Endothelial cell of umbilical vein (primary cell): ENCODE measurements around the gene IQGAP1. TPM values are rescaled to one million over a fixed set of nuclear protein-coding genes. Genes with fewer than 3 reads are reported as not detected.
A peak's percentile ranks its signal among the peaks of the same experiment; 100 is the strongest.

Experiments used
- BruUV-seq: library from RNA; stranded (reverse); fragments of 400-500 nt; replicated peaks from 2 replicates; lab custom pipeline; 2021; lab: Mats Ljungman, UMichigan
- CTCF ChIA-PET: fragments of 300-600, 350-600 bp; sonication (Branson Sonifier 250); formaldehyde crosslinking; loops from one replicate; lab custom pipeline; 2021; ENCODE audit warnings: antibody characterized with exemption, inconsistent platforms; lab: Charles Lee
- POLR2A ChIA-PET: fragments of 300-600, 350-600 bp; sonication (Branson Sonifier 250); formaldehyde crosslinking; loops from one replicate; lab custom pipeline; 2021; ENCODE audit warnings: antibody characterized with exemption, inconsistent platforms; lab: Charles Lee
- DNase-seq: peaks from one replicate; pipeline ENCODE4 v3.0.0-alpha.2; 2011; ENCODE audit warnings: low read depth, low spot score
- FAIRE-seq: peaks from 2 replicates; lab custom pipeline; 2011; peaks lifted over from hg19 to GRCh38; lab: Jason Lieb, UNC
- H2AFZ ChIP-seq: 2 replicates; pipeline ENCODE4 v1.6.0; 2012; ENCODE audit warnings: low read depth, low read length, control low read depth, inconsistent platforms
- H3K27ac ChIP-seq: 2 replicates; pipeline ENCODE4 v1.5.1; 2011; ENCODE audit warnings: low read depth, mild to moderate bottlenecking, control low read depth, low read length, moderate library complexity; ENCODE audit not compliant: insufficient read depth
- H3K27me3 ChIP-seq, 2 experiments: 2 replicates each; pipeline versions ENCODE4 v1.6.0 to v1.6.1; 2011; ENCODE audit warnings: low read length in 2 of 2, mixed read lengths in 1 of 2; ENCODE audit not compliant: control insufficient read depth in 2 of 2, insufficient read depth in 2 of 2
- H3K36me3 ChIP-seq, 2 experiments: 2 replicates in 1 of 2; 3 replicates in 1 of 2; pipeline ENCODE4 v1.5.1; 2011; ENCODE audit warnings: low read length in 2 of 2, mild to moderate bottlenecking in 1 of 2, moderate library complexity in 1 of 2; ENCODE audit not compliant: control insufficient read depth in 2 of 2, insufficient read depth in 2 of 2; ENCODE audit errors: extremely low read depth in 1 of 2
- H3K4me1 ChIP-seq: 3 replicates; pipeline ENCODE4 v1.5.1; 2011; ENCODE audit warnings: mild to moderate bottlenecking, low read length; ENCODE audit not compliant: control insufficient read depth, insufficient read depth; ENCODE audit errors: extremely low read depth
- H3K4me2 ChIP-seq: 2 replicates; pipeline ENCODE4 v1.6.1; 2011; ENCODE audit warnings: low read length, control low read depth, mixed read lengths; ENCODE audit not compliant: insufficient read depth
- H3K4me3 ChIP-seq, 3 experiments: fragments of 200-600 bp in 1 of 3; sonication (generic), shearing (Covaris generic) in 1 of 3; replicated peaks in 1 of 3; 2 replicates each; pipeline ENCODE4 v1.5.1; 2011 to 2016; ENCODE audit warnings: control low read depth in 3 of 3, low read length in 3 of 3, mild to moderate bottlenecking in 2 of 3, inconsistent platforms in 1 of 3, low read depth in 1 of 3, moderate library complexity in 1 of 3; ENCODE audit not compliant: insufficient read depth in 1 of 3
- H3K79me2 ChIP-seq: 2 replicates; pipeline ENCODE4 v1.6.0; 2012; ENCODE audit warnings: low read length, inconsistent platforms; ENCODE audit not compliant: control insufficient read depth, insufficient read depth
- H3K9ac ChIP-seq: replicated peaks from 2 replicates; pipeline ENCODE3; 2011; ENCODE audit warnings: low read length, control low read depth; ENCODE audit not compliant: insufficient read depth; ENCODE audit errors: extremely low read depth
- H3K9me1 ChIP-seq: replicated peaks from 3 replicates; pipeline ENCODE4 v1.6.0; 2011; ENCODE audit warnings: mild to moderate bottlenecking, low read length; ENCODE audit not compliant: control insufficient read depth, insufficient read depth; ENCODE audit errors: extremely low read depth
- H3K9me3 ChIP-seq: replicated peaks from 2 replicates; pipeline ENCODE4 v1.5.1; 2012; ENCODE audit warnings: low read length, inconsistent platforms; ENCODE audit not compliant: control insufficient read depth, insufficient read depth
- H4K20me1 ChIP-seq: replicated peaks from 2 replicates; pipeline ENCODE3; 2011; ENCODE audit warnings: mild to moderate bottlenecking, low read length; ENCODE audit not compliant: control insufficient read depth, insufficient read depth; ENCODE audit errors: extremely low read depth
- EZH2 ChIP-seq: IDR thresholded peaks from 2 replicates; pipeline ENCODE4 v1.6.1; 2012; ENCODE audit warnings: borderline replicate concordance, low read depth, mild to moderate bottlenecking, moderate library complexity, low read length, inconsistent platforms; ENCODE audit not compliant: severe bottlenecking
- FOS ChIP-seq: IDR thresholded peaks from 2 replicates; pipeline ENCODE4 v1.6.1; 2011; ENCODE audit warnings: mild to moderate bottlenecking, low read length, moderate library complexity, borderline replicate concordance; ENCODE audit not compliant: insufficient read depth
- GATA2 ChIP-seq: IDR thresholded peaks from 2 replicates; pipeline ENCODE4 v1.7.0; 2011; ENCODE audit warnings: low read depth, mild to moderate bottlenecking, moderate library complexity, mixed read lengths, low read length; ENCODE audit not compliant: insufficient read length, insufficient read depth
- JUN ChIP-seq: IDR thresholded peaks from 2 replicates; pipeline ENCODE4 v1.6.1; 2011; ENCODE audit warnings: borderline replicate concordance, low read depth; ENCODE audit not compliant: insufficient read length, insufficient read depth
- MYC ChIP-seq: IDR thresholded peaks from one replicate; pipeline ENCODE4 v1.6.1; 2011; ENCODE audit warnings: mild to moderate bottlenecking, low read depth, low read length
- POLR2A ChIP-seq: IDR thresholded peaks from 2 replicates; pipeline ENCODE4 v1.6.1; 2012; ENCODE audit warnings: low read depth, mild to moderate bottlenecking, control low read depth, low read length
- POLR2AphosphoS5 ChIP-seq: IDR thresholded peaks from 2 replicates; pipeline ENCODE4 v1.6.1; 2012; ENCODE audit warnings: low read depth, mild to moderate bottlenecking, control low read depth, low read length, moderate library complexity; ENCODE audit not compliant: insufficient read depth
- dilution Hi-C: fragments of 300-500 bp; cut with MboI; formaldehyde crosslinking; loops from one replicate; pipeline ENCODE4 v1.15.0; 2019; ENCODE audit warnings: low sequenced_read_pairs; ENCODE audit not compliant: extremely low pct_ligation_motif_present
- intact Hi-C: fragments of 100-400 bp; cut with micrococcal nuclease; formaldehyde crosslinking; loops from one replicate; pipeline ENCODE4 v1.10.0; 2022
- polyA plus RNA-seq, 4 experiments: library from polyadenylated mRNA; depleted of rRNA in 3 of 4; stranded (reverse) in 3 of 4; unstranded in 1 of 4; fragments of >200 nt; gene quantifications; 2 replicates each; pipeline versions ENCODE4 v1.2.1 to v1.2.3, GENCODE V29; 2011 to 2012; ENCODE audit warnings: missing spikeins in 1 of 4
- total RNA-seq: library from RNA; stranded (reverse); gene quantifications from 2 replicates; pipeline ENCODE4 v1.2.3, GENCODE V29; 2021
- TF ChIP-seq, protein P1 (sequence below): IDR thresholded peaks from 2 replicates; pipeline ENCODE4 v1.6.1; 2011; ENCODE audit not compliant: insufficient read depth, insufficient read length
- TF ChIP-seq, protein P2 (sequence below), 2 donors: IDR thresholded peaks; 1 replicate in 1 of 2; 2 replicates in 1 of 2; pipeline ENCODE4 v1.5.1; 2011; ENCODE audit warnings: low read length in 2 of 2, mild to moderate bottlenecking in 2 of 2, moderate library complexity in 2 of 2, control low read depth in 1 of 2, inconsistent platforms in 1 of 2, low read depth in 1 of 2; ENCODE audit not compliant: insufficient read depth in 1 of 2; ENCODE audit errors: extremely low read depth in 1 of 2

Gene IQGAP1
- total and polyA plus RNA-seq, 2 donors (not counting 3 experiments of a cell fraction or from before 2014, with no cell fraction given), result 82.2 to 258 TPM

DNA sequence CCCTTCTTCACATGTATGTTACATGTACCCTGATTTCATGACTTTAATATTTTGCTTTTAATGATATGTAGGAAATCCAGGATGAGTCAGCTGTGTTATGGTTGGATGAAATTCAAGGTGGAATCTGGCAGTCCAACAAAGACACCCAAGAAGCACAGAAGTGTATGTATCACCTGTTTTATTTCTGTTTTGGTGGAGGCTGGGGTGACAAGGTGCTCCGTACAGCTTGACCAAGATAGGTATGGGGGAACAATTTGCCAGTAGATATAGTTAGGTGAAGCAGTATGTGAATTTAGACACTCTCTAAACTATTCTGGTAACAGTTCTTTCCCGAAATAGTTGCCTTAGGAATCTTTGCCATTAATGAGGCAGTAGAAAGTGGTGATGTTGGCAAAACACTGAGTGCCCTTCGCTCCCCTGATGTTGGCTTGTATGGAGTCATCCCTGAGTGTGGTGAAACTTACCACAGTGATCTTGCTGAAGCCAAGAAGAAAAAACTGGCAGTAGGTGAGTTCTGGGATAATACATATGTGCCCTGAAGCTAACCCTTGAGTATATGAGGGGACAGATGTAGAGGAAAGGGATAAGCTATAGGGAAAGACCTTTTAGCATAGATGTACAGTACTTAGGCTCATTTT is 78.0 kb downstream of the IQGAP1 start:
- H3K79me2 ChIP-seq, result peaks cover 7% of the 10 kb centered on the region
- DNase-seq (peak; percentile 51), FAIRE-seq (no peak)
- H3K27ac ChIP-seq, result no peak overlapping the region
- H2AFZ ChIP-seq, result no peak overlapping the region
- no peaks in the 10 kb centered on the region for H3K27me3 ChIP-seq
- ChIA-PET POLR2A (no interaction called here), CTCF (interaction anchor here (0.9 to 8.1 kb wide), 5 partner anchors 13 to 164 kb away, joined by 3 to 45 read pairs (median 7); no protein-coding TSS in a partner anchor)
- H3K4me3 ChIP-seq, result no peak overlapping the region
- intact Hi-C loops, result loop anchor here (1.0 kb wide), 1 partner anchor 78 kb away; the partner anchor contains the start of gene IQGAP1
- H3K4me1 ChIP-seq, result peaks cover 39% of the 10 kb centered on the region
- H3K4me2 ChIP-seq, result no peak overlapping the region
- peaks cover 5% of the 10 kb centered on the region for H4K20me1 ChIP-seq
- no peak for TF ChIP-seq GATA2
- TF ChIP-seq, protein P1, sequence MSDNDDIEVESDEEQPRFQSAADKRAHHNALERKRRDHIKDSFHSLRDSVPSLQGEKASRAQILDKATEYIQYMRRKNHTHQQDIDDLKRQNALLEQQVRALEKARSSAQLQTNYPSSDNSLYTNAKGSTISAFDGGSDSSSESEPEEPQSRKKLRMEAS, result no peak
- peak; percentile 58 for TF ChIP-seq FOS
- TF ChIP-seq JUN, result no peak
- TF ChIP-seq POLR2A, result no peak
- no peaks in the 10 kb centered on the region for H3K9me3 ChIP-seq
- H3K36me3 ChIP-seq, result peaks cover under 1 to 25% of the 10 kb centered on the region in 2 experiments
- dilution Hi-C loops, result no loop called here
- no peak overlapping the region for H3K9ac ChIP-seq
- H3K9me1 ChIP-seq, result no peaks in the 10 kb centered on the region
- no TSS peak for BruUV-seq

DNA sequence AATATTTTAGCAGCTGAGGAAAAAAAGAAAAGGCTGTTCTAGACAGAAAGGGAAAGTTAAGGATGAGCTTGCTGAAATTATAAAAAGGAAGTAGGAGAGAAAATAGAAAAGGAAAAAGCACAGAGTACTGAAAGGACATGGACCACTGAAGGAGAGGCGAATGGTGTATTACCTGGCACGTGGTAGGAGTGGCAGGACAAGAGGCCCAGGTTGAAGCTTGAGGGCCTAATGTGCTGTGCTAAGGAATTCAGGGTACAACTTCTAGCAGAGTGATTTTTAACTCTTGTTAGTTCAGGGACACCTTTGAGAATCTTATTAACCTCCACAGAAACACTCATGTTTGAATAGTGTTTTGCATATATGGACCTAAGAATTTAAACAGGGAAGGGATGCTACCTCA is 81.7 kb downstream of the IQGAP1 start:
- H3K9ac ChIP-seq, result no peak overlapping the region
- no peak overlapping the region for H3K4me3 ChIP-seq
- H3K36me3 ChIP-seq, result peaks cover 19 to 41% of the 10 kb centered on the region in 2 experiments
- ChIA-PET POLR2A (no interaction called here), CTCF (interaction anchor here (1.1 to 8.1 kb wide), 4 partner anchors 9 to 149 kb away, joined by 3 to 45 read pairs (median 6); no protein-coding TSS in a partner anchor)
- TF ChIP-seq POLR2AphosphoS5 (no peak), GATA2 (no peak), MYC (no peak), FOS (no peak), EZH2 (no peak), POLR2A (no peak)
- TF ChIP-seq, protein P1, result no peak
- TF ChIP-seq, protein P2, sequence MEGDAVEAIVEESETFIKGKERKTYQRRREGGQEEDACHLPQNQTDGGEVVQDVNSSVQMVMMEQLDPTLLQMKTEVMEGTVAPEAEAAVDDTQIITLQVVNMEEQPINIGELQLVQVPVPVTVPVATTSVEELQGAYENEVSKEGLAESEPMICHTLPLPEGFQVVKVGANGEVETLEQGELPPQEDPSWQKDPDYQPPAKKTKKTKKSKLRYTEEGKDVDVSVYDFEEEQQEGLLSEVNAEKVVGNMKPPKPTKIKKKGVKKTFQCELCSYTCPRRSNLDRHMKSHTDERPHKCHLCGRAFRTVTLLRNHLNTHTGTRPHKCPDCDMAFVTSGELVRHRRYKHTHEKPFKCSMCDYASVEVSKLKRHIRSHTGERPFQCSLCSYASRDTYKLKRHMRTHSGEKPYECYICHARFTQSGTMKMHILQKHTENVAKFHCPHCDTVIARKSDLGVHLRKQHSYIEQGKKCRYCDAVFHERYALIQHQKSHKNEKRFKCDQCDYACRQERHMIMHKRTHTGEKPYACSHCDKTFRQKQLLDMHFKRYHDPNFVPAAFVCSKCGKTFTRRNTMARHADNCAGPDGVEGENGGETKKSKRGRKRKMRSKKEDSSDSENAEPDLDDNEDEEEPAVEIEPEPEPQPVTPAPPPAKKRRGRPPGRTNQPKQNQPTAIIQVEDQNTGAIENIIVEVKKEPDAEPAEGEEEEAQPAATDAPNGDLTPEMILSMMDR (IDR thresholded peaks at IDR 0.05; ENCODE audit: extremely low read depth in 1 of 2, insufficient read depth in 1 of 2, low read depth in 1 of 2, low read length in 2 of 2), result no peak
- BruUV-seq, result no TSS peak
- no peak overlapping the region for H2AFZ ChIP-seq
- no peaks in the 10 kb centered on the region for H3K27me3 ChIP-seq
- peaks cover 14% of the 10 kb centered on the region for H3K4me1 ChIP-seq
- H3K4me2 ChIP-seq, result no peak overlapping the region
- peaks cover 5% of the 10 kb centered on the region for H4K20me1 ChIP-seq
- no peaks in the 10 kb centered on the region for H3K79me2 ChIP-seq
- H3K27ac ChIP-seq, result no peak overlapping the region
- intact Hi-C loops (no loop called here), dilution Hi-C loops (no loop called here)
- no peaks in the 10 kb centered on the region for H3K9me3 ChIP-seq
- DNase-seq (no peak), FAIRE-seq (no peak)
- H3K9me1 ChIP-seq, result no peaks in the 10 kb centered on the region
